Glomerular visceral epithelial cell (primary cell): Measurements from ENCODE around the gene HES3.
A peak's percentile ranks its signal among the peaks of the same experiment; 100 is the strongest.

Source experiments
- DNase-seq: peaks from one replicate; pipeline ENCODE4 v3.0.0-alpha.2; 2016; ENCODE audit errors: extremely low spot score

Gene HES3

DNA sequence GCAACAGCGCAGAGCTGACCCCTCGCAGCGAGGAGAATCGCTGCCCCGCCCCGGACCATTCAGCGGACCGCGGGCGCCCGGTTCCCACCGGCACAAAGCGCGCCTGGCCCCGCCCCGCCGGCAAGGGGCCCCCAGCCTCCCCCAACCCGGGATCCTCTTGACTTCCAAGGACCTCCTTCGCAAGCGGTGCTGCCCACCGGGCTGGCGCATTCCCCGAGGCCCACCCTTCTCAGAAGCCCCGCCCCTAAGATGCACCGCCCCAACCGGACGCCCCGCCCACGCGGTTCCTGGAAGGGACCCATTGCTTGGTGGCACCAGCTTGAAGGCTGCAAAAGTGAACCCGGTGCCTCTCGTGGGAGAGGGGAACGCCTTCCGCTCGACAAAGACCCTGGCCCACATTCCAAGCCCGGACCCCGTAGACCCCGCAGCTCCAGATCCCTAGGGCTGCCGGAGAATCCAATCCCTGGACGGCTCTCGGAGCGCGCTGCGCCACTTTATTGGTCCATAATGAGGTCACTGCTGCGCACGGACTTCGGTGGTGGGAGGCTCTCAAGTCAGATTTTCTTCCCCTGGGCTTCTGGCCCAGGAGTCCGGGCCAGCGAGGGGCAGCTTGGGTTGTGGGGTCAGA is 2.0 kb downstream of the HES3 start:
- no peak for DNase-seq

DNA sequence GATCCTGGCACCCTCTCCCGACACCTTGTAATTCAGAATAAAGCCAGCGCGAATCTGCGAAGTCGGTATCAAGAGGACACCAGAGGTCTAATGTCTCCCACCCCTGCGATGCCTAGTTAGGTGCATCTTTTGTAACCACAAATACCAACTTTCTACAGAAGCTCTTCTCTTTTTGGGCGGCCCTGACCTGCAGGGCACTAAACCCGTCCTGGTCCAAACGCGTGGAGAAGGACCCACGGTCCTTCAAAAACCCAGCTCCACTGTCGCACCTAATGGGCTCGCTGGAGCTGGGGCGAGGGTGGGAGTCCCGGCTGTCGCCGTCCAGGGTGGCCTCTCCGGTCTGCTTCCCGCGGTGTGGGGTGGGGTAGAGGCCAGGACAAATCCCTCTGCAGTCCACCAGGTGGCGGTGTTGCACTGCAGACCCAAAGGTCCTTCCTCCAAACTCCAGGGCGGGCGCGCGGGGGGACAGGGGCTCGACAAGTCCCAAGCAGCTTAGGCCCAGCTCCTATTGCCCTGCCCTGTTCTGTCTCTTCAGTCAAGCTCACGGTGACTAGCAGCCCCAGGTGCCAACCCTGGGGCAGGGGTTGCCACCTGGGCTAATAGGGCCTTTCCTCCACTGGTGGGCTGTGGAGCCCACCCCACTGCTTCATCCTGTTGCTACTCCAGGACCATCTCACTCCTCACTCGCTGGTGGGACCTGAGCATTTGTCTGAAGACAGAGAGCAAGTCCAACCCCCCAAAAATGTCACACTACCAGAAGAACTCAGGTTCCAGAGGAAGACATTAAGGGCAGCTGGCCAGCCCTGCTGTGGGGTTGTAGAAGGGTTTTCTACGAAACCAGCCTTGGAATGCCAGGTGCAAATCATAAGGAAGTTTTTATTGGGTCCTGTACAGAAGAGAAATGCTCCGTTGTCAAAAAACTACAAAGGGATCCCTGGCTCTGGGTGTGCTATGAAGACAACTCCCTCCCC is 2.8 kb downstream of the HES3 start:
- DNase-seq, result peak; percentile 74

DNA sequence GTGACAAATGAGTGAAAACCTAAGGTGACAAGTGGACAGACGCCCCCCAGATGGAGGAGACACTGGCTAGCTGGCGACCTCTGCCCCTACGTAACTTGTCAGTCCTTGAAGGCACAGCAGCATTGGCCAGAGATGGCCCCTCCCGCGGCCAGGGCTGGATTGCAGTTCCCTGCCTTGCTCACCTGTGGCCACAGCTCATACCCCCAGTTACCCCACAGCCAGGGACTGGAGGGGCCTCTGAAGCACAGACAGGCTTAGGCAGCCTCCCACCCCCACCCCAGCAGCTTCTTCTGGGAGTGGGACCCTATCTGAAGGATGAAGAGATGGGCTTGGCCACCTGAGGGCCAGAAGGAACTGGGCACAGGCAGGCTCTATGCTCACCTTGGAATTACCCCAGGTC is 3.7 kb downstream of the HES3 start:
- no peak for DNase-seq

DNA sequence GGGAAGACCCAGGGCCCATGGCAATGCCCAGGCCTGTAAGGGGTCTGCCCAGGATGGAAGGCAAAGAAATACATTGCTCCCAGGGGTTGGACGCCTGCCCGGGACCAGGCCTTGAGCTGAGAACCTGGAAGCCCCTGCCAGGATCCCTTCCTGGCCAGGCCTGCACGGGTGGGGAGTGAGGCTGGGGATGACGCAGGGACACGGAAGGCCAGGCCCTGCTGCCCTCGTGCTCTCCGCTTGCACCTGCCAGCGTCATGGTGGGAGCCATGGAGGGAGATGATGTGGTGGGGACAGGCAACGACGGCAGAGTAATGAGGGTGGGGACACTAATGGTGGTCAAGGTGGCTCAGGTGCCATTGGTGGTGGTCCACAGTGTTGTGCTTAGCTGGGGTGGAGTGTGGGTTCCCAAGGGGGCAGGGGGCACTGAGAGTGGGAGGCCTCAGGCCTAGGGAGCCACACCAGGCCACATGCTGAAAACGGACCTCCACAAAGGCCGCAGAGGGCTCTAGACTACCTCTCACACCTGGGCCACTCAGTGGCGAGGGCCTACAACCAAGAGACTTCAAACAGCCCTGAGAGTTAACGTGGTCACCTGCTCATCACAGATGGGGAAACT is 4.3 kb downstream of the HES3 start:
- no peak for DNase-seq

DNA sequence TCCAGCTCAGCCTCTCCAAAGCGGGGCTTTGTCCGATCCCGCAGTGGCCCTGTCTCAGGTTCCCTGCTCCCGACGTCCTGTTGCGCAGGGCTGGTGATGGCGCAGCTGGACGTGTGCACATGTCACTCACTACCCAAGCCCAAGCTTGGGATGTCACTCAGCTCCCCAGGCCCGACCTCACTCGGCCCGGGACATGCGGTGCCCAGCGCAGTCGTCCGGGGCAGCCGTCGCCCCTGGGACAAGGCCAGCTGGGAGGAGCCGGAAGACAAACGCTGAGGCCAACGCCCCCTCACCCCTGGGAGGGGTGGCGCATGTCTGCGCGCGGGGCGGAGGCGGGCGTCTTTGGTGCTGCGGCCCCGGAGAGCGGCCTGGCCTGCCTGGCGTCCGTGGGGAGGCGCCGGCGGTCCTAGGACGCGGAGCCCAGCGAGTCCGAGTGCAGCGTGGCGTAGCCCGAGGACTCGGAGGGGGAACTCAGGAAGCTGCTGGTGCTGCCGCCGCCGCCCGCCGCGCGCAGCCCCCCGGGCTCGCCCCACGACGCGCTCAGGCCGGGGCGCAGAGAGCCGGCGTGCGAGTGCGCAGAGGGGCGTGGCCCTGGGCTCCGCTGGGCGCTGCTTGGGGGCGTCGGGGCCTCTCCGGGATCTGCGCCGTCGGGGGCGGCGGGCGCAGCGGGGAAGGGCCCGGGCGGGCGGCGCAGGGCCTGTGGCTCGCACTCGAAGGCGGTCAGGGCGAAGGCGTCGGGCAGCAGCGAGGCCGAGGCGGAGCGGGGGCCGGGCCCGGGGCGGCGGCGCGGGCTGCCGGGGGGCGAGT is 5.2 kb downstream of the HES3 start:
- DNase-seq, result no peak

DNA sequence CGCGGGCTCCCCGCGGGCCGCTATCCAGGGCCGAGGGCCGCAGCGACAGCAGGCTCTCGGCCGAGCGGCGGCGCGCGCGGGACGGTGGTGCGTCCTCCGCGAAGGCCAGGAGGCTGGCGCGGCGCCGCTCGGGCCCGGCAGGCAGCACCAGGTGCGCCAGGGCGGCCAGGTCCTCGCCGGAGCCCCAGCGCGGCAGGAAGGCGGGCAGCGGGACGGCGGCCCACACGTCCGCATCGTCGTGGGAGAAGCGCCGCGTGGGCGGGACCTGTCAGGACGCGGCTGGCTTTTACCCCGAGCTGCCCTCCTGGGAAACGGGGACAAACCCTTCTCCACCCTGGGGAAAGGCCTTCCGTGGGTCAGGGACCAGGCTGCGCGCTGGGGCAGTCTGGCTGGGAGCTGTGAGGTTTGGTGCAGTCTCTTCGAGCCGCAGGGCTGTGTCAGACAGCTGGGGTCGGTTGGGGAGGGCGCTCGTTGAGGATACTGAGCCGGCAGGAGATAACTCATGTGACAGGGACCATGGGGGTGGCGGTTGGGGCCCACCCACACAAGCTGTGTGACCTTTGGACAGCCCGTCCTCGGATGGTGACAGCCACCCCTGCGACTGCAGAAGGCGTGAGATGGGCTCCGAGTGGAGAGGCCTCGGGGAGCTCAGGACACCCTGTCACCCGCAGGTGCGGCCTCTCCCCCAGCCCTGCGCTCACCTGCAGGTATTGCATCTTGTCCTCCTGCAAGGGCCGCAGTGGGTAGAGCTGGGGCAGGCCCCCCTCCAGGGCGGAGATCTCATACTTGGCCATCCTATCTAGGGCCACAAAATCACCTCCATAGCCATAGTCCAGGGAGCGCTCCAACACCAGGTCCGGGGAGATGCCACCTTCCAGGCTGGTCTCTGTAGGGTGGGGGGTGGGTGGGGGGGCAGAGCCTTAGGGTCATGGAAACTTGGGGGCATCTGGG is 6.0 kb downstream of the HES3 start:
- no peak for DNase-seq

DNA sequence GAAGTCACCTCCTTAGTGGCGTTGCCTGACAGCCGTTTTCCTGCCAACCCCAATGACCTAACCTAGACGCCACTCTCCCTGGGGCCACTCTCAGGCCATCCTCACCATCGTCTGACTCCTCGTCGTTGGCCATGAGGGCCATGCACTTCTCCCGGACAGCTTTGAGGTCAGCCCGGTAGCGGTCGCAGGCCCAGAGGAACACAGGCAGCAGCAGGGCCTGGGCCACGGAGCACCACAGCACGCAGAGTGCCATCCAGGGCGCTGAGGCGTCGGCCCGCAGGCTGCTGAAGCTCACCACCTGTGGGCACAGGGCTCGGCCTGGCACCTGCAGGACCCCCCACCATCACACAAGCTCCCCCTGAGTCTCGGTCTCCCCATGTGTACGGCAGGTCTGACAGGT is 7.3 kb downstream of the HES3 start:
- no peak for DNase-seq

DNA sequence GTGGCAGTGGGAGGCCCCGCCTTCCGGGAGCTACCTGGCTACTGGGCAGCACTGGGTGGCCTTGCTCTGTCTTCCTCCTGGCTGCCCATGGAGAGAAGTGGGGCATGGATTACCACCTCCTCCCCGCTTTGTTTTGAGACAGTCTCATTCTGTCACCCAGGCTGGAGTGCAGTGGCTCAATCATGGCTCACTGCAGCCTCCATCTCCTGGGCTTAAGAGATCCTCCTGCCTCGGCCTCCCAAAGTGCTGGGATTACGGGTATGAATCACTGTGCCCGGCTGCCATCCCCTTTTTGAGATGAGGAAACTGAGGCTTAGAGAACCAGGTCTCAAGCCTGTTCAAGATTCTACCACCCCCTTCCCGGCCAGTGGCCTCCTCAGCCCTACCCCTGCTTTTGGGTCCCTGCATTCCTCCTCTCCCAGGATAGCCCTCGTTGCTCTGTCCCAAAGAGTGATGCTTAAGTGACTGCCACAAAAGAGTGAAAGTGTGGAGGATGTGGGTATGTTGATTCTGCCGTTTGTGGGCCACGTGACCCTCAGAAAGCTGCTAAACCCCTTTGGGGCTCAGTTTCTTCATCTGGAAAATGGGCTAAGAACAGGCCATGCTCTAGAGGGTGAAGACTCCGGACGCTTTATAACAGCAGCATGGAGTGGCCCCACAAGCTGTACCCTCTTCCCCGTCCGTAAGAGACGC is 7.8 kb downstream of the HES3 start:
- DNase-seq, result no peak

DNA sequence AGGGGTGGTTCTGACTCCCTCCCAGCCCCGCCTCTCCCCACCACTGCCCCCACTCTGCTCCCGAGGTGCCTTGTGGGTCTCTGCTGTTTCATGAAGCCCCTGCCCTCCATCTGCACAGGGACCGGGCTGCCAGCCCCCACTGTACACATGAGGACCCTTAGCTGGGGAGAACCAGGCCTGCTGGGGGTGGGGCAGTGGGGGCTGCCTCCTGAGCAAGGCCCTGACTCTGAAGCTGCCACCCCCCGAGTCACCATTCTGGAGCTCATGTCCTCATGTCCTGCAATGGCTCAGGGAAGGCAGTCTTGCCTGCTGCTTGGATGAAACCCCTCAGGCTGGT is 8.4 kb downstream of the HES3 start:
- no peak for DNase-seq

DNA sequence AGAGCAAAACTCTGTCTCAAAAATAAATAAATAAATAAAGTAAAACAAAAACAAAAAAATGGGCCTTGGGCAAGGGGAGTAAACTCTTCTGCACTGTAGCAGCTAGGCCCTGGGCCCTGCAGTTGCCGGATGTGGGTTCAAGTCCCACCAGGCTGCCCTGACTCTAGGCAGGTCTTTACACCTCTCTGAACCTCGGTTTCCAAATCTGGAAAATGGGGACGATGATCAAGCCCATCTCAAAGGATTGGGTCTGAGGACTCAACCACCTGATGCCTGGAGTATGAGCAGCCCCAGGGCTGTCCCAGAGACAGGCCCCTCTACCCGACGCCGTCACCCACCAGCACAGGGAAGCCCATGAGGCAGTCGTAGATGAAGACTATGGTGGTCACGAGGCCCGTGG is 9.4 kb downstream of the HES3 start:
- DNase-seq, result no peak

DNA sequence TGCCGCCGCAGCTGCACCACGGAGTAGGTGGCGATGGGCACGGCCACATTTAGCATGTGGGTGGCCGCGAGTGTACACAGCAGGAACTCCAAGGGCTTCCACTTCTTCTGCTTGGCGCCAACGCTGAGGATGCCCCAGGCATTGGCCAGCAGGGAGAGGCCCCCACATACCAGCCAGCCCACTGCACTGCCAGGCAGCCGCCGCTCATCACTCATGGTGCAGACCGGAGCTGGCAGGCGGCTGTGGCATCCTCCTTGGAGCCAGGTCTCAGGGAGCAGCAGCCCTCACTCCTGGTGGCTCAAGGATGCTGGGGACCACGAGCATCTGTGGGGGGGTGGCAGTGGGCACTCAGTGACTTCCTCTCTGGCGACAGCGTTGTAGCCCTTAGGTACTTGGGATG is 10.7 kb downstream of the HES3 start:
- DNase-seq, result no peak

DNA sequence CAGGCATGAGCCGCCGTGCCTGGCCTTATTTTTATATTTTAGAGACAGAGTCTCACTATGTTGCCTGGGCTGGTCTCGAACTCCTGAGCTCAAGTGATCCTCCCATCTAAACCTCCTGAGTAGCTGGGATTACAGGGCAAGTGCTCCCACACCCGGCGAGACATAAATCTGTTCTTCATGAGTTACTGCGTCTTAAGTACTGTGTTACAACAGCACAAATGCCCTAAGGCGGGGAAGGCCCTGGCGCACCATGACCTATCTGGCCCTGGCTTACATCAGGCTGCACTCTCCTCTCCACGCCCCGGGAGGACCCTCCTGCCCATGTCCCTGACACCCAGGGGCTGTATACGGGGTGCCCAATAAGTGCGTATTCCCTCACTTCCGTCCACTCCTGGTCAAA is 12.7 kb downstream of the HES3 start:
- no peak for DNase-seq

DNA sequence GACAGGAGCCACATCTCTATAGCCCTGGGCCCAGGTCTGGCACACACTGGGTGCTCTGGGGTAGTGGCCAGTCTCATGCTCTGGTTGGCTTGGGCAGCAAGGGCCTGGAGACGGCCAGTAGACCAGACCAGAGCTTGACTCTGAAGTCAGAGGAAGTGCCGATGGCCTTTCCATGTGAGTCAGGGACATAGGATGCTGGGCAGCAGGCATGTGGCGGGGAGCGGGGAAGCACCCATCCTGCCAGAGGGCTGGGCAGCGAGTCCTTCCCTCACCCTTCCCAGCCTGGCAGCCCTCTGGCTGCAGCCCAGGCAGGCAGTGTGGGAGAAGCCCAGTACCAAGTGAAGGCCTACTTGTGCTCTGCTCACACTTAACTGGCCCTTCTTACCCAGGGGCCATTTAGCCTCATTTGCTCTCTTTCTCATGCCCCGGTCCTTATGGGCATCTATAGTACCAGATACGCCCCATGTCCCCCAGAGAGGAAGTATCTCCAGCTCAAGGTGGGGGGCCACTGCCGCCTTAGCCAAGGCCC is 13.6 kb downstream of the HES3 start:
- DNase-seq, result no peak

DNA sequence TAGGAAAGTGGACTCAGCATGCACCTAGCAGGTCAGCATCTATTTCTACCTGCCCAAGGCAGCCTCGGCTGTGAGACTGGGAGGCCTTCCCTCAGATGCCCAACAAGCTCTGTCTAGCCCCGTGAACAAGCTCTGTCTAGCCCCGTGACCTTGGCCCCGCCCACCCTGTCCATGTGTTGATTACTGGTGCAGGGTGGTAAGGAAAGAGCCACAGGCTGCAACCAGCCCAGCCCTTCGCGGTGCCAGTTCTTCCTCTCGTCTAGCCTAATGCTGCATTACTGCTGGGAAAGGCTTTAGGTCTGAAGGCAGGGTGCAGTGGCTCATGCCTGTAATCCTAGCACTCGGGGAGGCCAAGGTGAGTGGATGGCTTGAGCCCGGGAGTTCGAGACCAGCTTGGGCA is 14.7 kb downstream of the HES3 start:
- no peak for DNase-seq

DNA sequence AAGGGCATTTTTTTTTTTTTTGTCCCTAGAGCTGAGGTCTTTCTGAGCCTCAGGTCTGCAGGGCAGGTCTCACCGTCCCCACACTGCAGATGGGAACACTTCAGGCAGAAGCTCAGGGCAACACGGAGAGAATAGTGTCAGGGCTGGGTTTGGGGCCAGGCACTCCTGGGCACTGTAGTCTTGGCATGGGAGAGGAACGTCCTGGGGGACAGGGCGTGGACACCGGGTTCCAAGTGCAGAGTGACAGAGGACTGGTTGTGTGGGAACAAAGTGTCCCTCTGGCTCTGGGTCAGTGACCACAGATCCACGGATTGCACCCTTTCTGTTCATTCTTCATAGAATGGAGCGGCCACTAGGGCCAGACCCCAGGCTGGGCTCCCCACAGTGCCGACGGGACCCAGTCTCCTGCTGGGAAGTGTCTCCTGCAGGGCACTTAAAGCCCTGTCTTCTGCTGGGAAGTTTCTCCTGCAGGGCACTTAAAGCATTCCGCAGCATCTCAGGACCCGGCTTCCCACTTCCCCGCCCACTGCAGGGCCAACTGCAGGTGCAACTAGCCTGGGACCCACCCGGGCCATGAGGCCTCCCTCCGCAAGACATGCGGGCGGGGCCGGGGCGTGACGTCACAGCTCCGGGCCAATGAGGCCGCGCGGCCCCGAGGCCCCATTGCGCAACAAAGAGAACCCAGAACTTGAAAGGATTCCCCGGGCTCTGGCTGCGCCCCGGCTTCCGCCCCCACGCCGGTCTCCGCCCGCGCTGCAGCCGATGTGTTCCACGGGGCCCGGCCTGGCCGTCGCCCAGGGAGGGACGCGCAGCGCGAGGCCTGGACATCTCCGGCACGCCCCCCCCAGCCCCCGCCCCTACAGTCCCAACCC is 15.7 kb downstream of the HES3 start:
- peak; percentile 73 for DNase-seq

DNA sequence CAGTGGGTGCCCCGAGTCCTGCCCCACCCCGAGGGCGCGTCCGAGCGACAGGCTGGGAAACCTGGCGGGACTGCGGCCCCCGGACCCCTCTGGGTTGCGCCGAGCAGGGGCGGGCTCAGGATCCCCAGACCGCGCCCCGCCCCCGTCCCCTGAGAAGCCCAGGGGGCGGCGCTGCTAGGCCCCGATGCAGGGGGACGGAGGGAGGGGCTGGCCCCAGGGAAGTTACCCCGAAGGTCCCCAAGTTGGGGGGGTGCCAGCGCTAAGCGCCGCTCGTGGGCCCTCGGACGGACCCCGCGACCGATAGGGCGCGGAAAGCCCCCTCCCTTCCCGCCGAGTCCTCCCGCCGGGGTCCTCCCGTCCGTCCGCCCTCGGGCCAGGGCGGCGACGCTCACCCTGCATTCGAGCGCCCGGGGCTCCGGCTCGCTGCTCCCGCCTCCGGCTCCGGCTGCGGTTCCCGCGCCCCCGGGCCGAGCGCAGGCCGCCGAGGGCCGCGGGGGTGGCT is 16.5 kb downstream of the HES3 start:
- DNase-seq, result no peak

DNA sequence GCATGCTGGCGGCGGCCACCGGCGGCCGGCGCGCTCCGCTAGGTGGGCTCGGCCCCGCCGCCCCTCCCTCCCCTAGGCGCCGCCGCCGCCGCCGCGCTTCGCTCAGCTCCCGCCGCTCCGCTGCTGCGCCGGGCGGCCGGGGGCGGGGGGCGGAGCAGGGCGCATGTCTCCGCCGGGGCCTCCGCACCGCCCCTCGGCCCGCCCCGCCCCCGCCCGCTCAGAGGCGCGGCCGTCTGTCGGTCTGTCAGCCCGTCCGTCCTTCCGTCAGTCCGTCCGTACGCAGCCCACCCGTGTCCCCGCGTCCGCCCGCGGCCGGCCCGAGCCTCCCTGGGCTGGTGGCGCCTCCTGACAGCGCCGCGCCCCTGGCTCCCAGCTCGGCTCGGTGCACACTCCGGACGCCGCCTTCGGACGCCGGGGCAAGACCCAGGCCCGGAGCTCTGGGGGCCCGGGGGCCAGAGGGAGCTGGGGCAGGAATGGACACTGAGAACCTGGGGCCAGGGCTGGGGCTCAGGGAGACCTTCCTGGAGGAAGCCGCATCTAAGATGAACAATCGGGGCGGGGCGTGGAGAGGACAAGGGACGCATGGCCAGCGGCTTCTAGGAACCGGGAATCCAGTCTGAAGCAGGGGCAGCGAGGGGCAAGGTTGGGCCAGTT is 17.1 kb downstream of the HES3 start, which contains the start of gene GPR153:
TSS of gene GPR153 (minus strand) at position 138 of the 654 bp plus-strand sequence. CDS start 6,193 bp downstream, outside the sequence.
- DNase-seq, result peak; percentile 30

DNA sequence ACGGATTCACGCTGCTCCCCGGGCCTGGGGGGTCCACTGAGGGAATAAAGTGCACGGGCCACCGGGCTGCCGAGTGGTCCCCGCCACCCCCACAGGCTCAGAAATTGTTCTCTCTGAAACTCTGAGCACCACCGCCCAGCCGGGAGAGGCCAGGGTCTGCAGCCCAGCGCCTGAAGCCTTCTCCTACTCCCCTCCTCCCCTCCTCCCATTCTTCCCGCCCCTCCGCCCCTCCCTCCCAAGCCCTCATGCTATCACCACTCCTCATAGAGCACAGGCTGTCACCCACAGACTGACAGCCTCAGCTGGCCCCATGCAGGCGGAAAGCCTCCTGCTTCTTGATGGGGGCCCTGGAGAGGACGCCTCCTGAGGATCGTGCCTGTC is 17.6 kb downstream of the HES3 start:
- DNase-seq, result no peak
